Fibroblast of villous mesenchyme (primary cell): ENCODE measurements around the gene NXPE1. TPM values are rescaled to one million over a fixed set of nuclear protein-coding genes. Genes with fewer than 3 reads are reported as not detected.
"Not testable (repeated sequence)": the region's sequence is repeated elsewhere in the genome, so short reads cannot be mapped to it uniquely, and the experiment has no call there.

Experiments used
- DNase-seq: peaks from one replicate; pipeline ENCODE4 v3.0.0-alpha.2; 2010; ENCODE audit warnings: low read depth
- H3K4me3 ChIP-seq: 2 replicates; pipeline ENCODE4 v1.5.1; 2011; ENCODE audit warnings: low read depth, mild to moderate bottlenecking, low read length
- total RNA-seq: library from RNA; depleted of rRNA; stranded (reverse); fragments of >200 nt; gene quantifications from 2 replicates; pipeline ENCODE4 v1.2.3, GENCODE V29; 2012
- TF ChIP-seq, protein P1 (sequence below): IDR thresholded peaks from 2 replicates; pipeline ENCODE4 v1.5.1; 2012; ENCODE audit warnings: low read depth, mild to moderate bottlenecking, low read length; ENCODE audit not compliant: insufficient read depth

The NXPE1 gene
- total RNA-seq, 1 donor: not detected

DNA sequence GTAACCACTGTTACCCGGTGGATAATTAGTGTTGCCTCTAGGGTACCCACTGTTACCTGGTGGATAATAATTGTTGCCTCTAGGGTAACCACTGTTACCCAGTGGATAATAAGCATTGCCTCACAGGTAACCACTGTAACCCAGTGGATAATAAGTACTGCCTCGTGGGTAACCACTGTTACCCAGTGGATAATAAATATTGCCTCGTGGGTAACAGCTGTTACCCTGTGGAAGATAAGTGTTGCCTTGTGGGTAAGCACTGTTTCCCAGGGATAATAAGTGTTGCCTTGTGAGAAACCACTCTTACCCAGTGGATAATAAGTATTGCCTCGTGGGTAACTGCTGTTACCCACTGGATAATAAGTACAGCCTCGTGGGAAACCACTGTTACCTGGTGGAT, 45.2 kb upstream of the NXPE1 start:
- TF ChIP-seq, protein P1, sequence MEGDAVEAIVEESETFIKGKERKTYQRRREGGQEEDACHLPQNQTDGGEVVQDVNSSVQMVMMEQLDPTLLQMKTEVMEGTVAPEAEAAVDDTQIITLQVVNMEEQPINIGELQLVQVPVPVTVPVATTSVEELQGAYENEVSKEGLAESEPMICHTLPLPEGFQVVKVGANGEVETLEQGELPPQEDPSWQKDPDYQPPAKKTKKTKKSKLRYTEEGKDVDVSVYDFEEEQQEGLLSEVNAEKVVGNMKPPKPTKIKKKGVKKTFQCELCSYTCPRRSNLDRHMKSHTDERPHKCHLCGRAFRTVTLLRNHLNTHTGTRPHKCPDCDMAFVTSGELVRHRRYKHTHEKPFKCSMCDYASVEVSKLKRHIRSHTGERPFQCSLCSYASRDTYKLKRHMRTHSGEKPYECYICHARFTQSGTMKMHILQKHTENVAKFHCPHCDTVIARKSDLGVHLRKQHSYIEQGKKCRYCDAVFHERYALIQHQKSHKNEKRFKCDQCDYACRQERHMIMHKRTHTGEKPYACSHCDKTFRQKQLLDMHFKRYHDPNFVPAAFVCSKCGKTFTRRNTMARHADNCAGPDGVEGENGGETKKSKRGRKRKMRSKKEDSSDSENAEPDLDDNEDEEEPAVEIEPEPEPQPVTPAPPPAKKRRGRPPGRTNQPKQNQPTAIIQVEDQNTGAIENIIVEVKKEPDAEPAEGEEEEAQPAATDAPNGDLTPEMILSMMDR: no peak
- no peak for DNase-seq

GRCh38 chr11:114604179-114604813, 44.6 kb upstream of the NXPE1 start:
- TF ChIP-seq, protein P1: no peak
- H3K4me3 ChIP-seq: no peak overlapping the region
- DNase-seq: no peak

More for the DNA sequence above, 45.2 kb upstream of the NXPE1 start:
- no peak overlapping the region for H3K4me3 ChIP-seq

GRCh38 chr11:114603151-114603550, 43.5 kb upstream of the NXPE1 start:
- not testable (repeated sequence) for H3K4me3 ChIP-seq, DNase-seq

DNA sequence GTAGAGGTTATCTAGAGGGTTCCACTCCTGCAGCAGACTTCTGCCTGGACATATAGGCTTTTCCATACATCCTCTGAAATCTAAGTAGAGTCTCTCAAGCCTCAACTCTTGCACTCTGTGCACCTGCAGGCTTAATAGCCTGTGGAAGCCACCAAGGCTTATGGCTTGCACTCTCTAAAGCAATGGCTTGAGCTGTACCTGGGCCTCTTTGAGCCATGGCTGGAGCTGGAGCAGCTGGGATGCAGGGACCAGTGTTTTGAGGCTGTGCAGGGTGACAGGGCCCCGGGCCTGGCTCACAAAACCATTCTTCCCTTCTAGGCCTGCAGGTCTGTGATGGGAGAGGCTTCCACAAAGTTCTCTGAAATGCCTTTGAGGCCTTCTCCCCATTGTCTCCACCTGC, 38.8 kb upstream of the NXPE1 start:
- TF ChIP-seq, protein P1: no peak
- H3K4me3 ChIP-seq: no peak overlapping the region
- DNase-seq: no peak

- TF ChIP-seq, protein P1: no peak
- DNase-seq: no peak
- H3K4me3 ChIP-seq: no peak overlapping the region
Measured at GRCh38 chr11:114596175-114596919, 36.7 kb upstream of the NXPE1 start.

DNA sequence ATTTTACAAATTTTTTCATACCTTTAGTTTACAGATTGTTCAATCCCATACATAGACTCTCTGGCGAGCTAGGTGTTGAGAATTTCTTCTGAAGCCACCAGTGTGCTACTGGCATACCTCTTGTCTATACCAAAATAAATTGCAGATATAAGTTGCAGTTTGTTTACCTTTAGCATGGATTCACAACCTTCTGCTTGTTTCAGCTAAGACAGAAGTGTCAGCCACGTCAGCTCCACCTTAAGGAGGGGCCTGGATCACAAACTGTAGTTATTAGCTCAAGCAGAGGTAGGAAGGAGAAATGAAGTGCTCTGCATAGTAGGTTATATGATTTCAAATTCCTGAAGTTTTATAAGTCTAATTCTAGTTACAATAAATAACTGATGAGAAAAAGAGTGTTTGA, 35.9 kb upstream of the NXPE1 start, which contains the start of gene NXPE4:
Gene NXPE4 (minus strand): TSS at position 216 of the 400 bp plus-strand sequence. CDS start 1,027 bp downstream, outside the sequence.
- TF ChIP-seq, protein P1: no peak
- no peak for DNase-seq

GRCh38 chr11:114594703-114595102, 35.0 kb upstream of the NXPE1 start:
- no peak for DNase-seq
- H3K4me3 ChIP-seq: no peak overlapping the region
- TF ChIP-seq, protein P1: no peak

More for the DNA sequence above, 35.9 kb upstream of the NXPE1 start, which contains the start of gene NXPE4:
- H3K4me3 ChIP-seq: no peak within 1 kb of the TSS
